ENCODE data around the gene LNPEP. TPM values are rescaled to one million over a fixed set of nuclear protein-coding genes. Genes with fewer than 3 reads are reported as not detected.
"Not testable (repeated sequence)": the region's sequence is repeated elsewhere in the genome, so short reads cannot be mapped to it uniquely, and the experiment has no call there.

The LNPEP gene
- polyA plus RNA-seq, 4 donors = 15.8 to 30.4 (median 26.7) TPM

GRCh38 chr5:96928931-96929708, 6.8 kb upstream of the LNPEP start:
- no peak for DNase-seq (ENCODE audit: low read depth in 4 of 4, low spot score in 3 of 4)

GRCh38 chr5:96930058-96930457, 5.8 kb upstream of the LNPEP start:
- no peak for DNase-seq (ENCODE audit: low read depth in 4 of 4, low spot score in 3 of 4)

- DNase-seq (ENCODE audit: low read depth in 4 of 4, low spot score in 3 of 4) = no peak
Observed at GRCh38 chr5:96930589-96930988, 5.3 kb upstream of the LNPEP start.

GRCh38 chr5:96931037-96931436, 4.8 kb upstream of the LNPEP start:
- not testable (repeated sequence) for DNase-seq (ENCODE audit: low read depth in 4 of 4, low spot score in 3 of 4)

- no peak for DNase-seq (ENCODE audit: low read depth in 4 of 4, low spot score in 3 of 4)
Observed at GRCh38 chr5:96931605-96932004, 4.3 kb upstream of the LNPEP start.

GRCh38 chr5:96932026-96932425, 3.9 kb upstream of the LNPEP start:
- DNase-seq (ENCODE audit: low read depth in 4 of 4, low spot score in 3 of 4) = no peak

GRCh38 chr5:96933764-96934707, 1.8 kb upstream of the LNPEP start:
- DNase-seq (ENCODE audit: low read depth in 4 of 4, low spot score in 3 of 4) = peak in 2 of 4 donors; percentile 14 to 39

- DNase-seq (ENCODE audit: low read depth in 4 of 4, low spot score in 3 of 4) = peak; percentile 78 to 86 (median 81)
Observed at GRCh38 chr5:96934708-96935558, 947 bp upstream of the LNPEP start.

GRCh38 chr5:96936431-96937320, 796 bp downstream of the LNPEP start:
- DNase-seq (ENCODE audit: low read depth in 4 of 4, low spot score in 3 of 4) = peak in 1 of 4 donors; percentile 12

- DNase-seq (ENCODE audit: low read depth in 4 of 4, low spot score in 3 of 4) = no peak
Observed at GRCh38 chr5:96940586-96940985, 4.7 kb downstream of the LNPEP start.

GRCh38 chr5:96941140-96941539, 5.3 kb downstream of the LNPEP start:
- no peak for DNase-seq (ENCODE audit: low read depth in 4 of 4, low spot score in 3 of 4)

- DNase-seq (ENCODE audit: low read depth in 4 of 4, low spot score in 3 of 4) = no peak
Observed at GRCh38 chr5:96942078-96942477, 6.2 kb downstream of the LNPEP start.

GRCh38 chr5:96942911-96943310, 7.0 kb downstream of the LNPEP start:
- no peak for DNase-seq (ENCODE audit: low read depth in 4 of 4, low spot score in 3 of 4)

GRCh38 chr5:96943799-96944198, 7.9 kb downstream of the LNPEP start:
- DNase-seq (ENCODE audit: low read depth in 4 of 4, low spot score in 3 of 4) = no peak

- DNase-seq (ENCODE audit: low read depth in 4 of 4, low spot score in 3 of 4) = no peak
Observed at GRCh38 chr5:96945144-96945897, 9.4 kb downstream of the LNPEP start.

- no peak for DNase-seq (ENCODE audit: low read depth in 4 of 4, low spot score in 3 of 4)
Observed at GRCh38 chr5:96946381-96946780, 10.5 kb downstream of the LNPEP start.

GRCh38 chr5:96952118-96952750, 16.4 kb downstream of the LNPEP start:
- no peak for DNase-seq (ENCODE audit: low read depth in 4 of 4, low spot score in 3 of 4)

- DNase-seq (ENCODE audit: low read depth in 4 of 4, low spot score in 3 of 4) = no peak
Observed at GRCh38 chr5:96952974-96953730, 17.3 kb downstream of the LNPEP start.
